Measurements from ENCODE around the gene CCDC77. TPM values are rescaled to one million over a fixed set of nuclear protein-coding genes. Genes with fewer than 3 reads are reported as not detected.

CCDC77 gene
- total RNA-seq, 1 donor from 2014 or later: 9.3 TPM

GRCh38 chr12:452667-453210 lies 51.3 kb downstream of the CCDC77 start:
- DNase-seq: no peak

GRCh38 chr12:454833-455232 lies 53.4 kb downstream of the CCDC77 start:
- no peak for DNase-seq

GRCh38 chr12:455821-456220 lies 54.4 kb downstream of the CCDC77 start:
- DNase-seq: no peak

- no peak for DNase-seq
Measured at GRCh38 chr12:457676-458075, 56.2 kb downstream of the CCDC77 start.

- DNase-seq: no peak
Measured at GRCh38 chr12:459050-459429, 57.6 kb downstream of the CCDC77 start.

- peak; percentile 69 for DNase-seq
Measured at GRCh38 chr12:459430-460258, 58.2 kb downstream of the CCDC77 start, which contains the start of gene B4GALNT3. TSS of gene B4GALNT3 (plus strand) at chr12:459939. CDS start at chr12:460377, 438 bp downstream.

- peak; percentile 26 for DNase-seq
Measured at GRCh38 chr12:460261-461230, 59.1 kb downstream of the CCDC77 start.

- no peak for DNase-seq
Measured at GRCh38 chr12:461425-461824, 60.0 kb downstream of the CCDC77 start.

GRCh38 chr12:462936-463705 lies 61.7 kb downstream of the CCDC77 start:
- no peak for DNase-seq

- peak; percentile 81 for DNase-seq
Measured at GRCh38 chr12:464484-465267, 63.2 kb downstream of the CCDC77 start.

- DNase-seq: peak; percentile 50
Measured at GRCh38 chr12:466039-466438, 64.6 kb downstream of the CCDC77 start.

- DNase-seq: no peak
Measured at GRCh38 chr12:466762-467161, 65.3 kb downstream of the CCDC77 start.

- no peak for DNase-seq
Measured at GRCh38 chr12:467591-467990, 66.1 kb downstream of the CCDC77 start.

- no peak for DNase-seq
Measured at GRCh38 chr12:468671-469389, 67.4 kb downstream of the CCDC77 start.

GRCh38 chr12:470133-470532 lies 68.7 kb downstream of the CCDC77 start:
- DNase-seq: peak; percentile 39

- DNase-seq: no peak
Measured at GRCh38 chr12:473198-473597, 71.8 kb downstream of the CCDC77 start.

- no peak for DNase-seq
Measured at GRCh38 chr12:473863-474577, 72.6 kb downstream of the CCDC77 start.

GRCh38 chr12:475286-475685 lies 73.8 kb downstream of the CCDC77 start:
- no peak for DNase-seq

- DNase-seq: no peak
Measured at GRCh38 chr12:479161-479560, 77.7 kb downstream of the CCDC77 start.

All from tongue (tissue), 2 donors.